Measurements from ENCODE around the gene PSMD6.

PSMD6 gene

DNA sequence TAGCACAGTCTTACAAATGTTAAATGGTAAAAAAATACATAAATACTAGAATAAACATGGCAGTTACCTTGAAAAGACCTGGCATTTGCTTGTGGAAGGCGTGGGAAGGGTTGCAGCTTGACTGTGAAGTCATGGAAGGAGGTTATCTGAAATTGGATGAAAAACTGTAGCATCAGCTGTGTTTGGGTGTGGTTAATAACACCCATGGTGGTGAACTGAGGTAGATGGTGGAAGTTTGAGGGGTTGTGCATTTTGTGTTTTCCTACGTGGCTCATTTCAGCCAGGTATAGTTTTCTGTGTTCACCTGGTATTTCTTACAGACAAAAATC, 46.5 kb downstream of the PSMD6 start:
- no peak for DNase-seq (ENCODE audit: low read depth in 3 of 3)

DNA sequence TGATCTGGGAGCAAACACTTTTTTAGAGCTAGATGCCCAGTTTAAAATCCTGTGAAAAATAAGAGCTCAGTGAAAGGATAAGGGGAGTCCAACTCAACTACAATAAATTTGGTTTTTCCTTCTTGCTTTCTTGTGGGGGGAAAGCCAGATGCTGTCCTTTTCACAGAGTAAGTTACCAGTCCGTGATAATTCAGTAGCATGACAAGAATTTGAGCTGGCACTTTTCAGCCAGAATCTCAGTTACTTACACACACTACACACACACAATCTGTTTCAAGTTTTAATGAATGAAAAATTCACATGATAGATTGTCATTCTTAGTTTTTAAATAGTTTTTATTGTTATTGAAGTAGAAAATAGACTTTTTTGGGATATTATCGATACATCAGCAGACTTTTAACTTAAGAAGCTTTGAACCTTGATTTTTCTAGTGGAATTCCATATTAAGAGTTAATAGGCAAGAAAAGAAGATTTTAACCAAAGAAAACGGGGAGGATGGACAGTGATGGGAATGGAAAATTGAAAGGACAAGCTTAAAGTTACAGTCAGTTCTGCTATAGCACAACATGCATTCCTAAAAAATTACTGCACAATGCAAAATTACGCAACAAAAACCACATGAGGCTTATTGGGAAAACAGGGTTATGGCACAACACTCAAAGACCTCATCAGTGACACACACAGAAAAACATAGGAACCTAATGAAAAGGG, 47.0 kb downstream of the PSMD6 start:
- no peak for DNase-seq (ENCODE audit: low read depth in 3 of 3)

DNA sequence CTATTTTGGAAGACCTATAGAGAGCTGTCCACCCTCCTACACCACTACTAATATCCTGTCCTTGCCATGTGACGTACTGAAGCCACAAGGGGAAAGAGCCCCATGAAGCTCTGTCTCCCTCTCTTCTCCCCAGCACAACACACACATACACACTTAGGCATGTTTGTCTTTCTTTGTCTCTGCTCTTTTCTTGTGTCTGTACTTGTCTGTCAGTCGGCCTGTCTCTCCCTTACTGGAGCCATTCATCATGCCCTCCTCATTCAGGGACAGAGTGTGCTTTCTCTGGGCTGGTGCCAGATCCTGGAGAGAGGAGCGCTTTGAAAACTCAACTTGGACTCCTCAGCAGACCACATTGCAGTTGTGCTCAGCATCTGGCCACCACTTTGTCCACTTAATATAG, 47.6 kb downstream of the PSMD6 start:
- DNase-seq (ENCODE audit: low read depth in 3 of 3) = no peak

DNA sequence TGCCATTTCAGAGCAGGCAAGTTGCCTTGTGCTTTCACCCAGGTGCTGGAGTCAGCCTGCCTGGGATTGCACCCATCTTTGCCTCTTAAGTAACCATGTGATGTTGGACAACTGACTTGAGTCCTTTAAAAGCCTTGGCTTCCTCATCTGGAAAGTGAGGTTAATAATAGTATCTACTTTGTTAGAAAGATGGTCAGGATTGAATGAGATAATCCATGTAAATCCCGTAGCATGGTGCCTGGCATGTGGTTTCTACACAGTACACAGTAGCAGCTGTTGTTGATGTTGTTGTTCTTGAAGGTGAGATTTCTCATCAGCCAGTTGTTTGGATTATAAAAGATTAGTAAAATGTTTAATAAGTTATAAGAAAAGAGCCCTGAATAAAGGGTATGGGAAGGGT, 48.8 kb downstream of the PSMD6 start:
- DNase-seq (ENCODE audit: low read depth in 3 of 3) = no peak

DNA sequence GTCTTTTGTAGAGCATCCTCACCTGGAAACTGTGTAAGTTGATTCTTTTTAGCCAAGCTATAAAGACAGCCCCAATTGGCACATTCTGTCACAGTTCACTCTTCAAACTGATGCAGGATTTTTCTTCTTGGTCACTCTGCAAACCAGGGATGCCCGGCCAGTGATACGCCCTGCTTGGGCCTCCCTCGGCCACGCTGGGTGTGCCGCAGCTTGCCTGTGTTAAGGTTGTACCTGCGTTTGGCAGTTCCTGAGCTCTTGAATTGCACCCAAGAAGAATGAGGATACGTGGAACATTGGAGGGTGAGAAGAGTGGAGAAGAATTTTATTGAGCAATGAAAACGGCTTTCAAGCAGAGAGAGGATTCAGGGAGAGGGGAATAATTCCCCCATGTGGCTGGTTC, 49.9 kb downstream of the PSMD6 start:
- no peak for DNase-seq (ENCODE audit: low read depth in 3 of 3)

DNA sequence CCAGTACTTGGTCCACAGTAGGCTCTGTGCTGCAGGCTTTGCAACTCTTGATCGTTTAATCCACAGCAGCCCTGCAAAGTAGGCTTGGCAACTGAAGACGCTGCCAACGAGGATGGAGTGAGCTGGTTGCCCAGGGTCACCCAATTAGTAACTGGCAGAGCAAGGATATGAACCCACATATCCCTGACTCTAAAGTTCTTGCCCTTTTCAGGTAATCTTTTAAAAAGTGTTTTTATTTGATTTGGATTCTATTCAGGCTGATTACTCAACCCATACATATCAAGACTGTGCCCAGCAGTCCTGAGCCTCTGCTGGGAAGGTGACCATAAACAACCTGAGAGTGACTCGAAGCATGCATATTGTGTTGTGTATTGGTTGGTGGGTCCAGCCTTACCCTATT, 50.3 kb downstream of the PSMD6 start:
- no peak for DNase-seq (ENCODE audit: low read depth in 3 of 3)

DNA sequence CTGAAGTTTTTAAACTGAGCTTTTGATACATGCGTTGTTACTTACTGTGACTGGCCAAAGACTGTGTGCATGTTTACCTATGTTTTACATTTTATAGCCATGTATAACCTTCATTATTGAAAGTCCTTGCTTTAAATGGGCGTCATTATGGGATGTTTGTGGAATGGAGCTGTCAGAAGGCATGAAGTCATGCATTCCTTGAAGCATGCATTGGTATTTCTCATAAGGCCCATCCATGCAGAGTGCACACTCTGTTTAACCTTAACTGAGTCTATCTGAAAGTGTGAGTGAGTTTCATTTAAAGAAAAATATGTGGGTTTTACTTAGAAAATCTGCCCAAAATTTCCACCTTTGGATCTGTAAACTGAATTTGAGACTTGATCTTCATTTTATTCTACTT, 51.1 kb downstream of the PSMD6 start:
- DNase-seq (ENCODE audit: low read depth in 3 of 3) = no peak

DNA sequence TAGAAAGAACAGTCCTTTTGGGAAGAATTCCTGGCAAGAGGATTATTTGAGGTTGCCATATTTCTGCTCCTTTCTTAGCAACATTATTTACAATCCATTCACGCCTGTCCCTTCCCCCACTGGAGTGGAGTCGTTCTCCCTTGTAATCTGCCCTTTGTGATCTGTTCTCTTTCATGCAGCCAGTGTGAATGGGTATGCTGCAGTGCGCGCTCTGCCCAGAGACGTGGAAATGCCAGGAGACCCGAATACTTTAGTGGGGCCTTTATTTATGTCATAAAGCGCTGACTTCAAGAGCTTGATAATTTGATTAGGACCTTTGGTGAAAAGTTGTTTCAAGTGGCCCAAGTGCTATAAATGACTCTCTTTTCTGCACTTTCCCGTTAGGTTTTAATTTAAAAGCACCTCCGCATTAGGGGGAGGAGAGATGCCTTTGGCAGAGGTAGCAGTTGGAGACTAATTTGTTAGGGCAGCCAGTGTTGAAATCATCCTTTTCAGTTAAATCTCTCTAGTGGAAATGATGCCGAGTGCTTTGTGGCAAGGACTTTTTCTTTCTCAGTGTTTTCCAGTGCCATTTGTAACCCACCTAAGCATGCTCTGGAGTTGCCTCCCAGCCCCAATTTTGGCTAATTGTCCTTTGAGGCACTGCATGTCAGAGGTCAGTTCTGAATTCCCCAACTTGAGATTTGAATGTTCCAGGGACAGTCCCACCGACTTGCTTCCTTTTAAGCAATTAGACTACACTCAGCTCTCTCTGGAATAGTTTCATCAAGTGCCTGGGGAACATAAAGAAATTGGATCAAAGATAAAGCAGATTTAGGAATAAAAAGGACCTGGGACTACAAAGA, 52.4 kb downstream of the PSMD6 start:
- DNase-seq (ENCODE audit: low read depth in 3 of 3) = no peak

DNA sequence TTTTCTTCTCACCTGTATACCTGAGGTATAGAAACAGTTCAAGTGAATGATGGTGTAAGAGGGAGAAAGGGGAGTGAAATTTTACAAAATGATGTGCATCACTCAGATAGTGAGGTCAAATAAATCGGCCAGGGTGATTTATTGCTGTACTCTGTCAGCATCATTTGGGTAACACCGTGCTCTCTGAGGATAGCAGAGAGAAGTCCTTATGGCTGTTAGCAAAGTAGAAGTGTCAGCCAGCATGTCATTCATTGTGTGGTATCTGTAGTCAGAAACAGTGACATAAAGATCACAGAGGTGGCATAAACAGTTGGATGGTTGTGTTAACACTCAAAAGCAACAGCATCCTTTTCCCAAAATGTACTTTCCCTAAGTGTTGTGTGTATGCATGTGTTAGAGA, 53.4 kb downstream of the PSMD6 start:
- DNase-seq (ENCODE audit: low read depth in 3 of 3) = no peak

DNA sequence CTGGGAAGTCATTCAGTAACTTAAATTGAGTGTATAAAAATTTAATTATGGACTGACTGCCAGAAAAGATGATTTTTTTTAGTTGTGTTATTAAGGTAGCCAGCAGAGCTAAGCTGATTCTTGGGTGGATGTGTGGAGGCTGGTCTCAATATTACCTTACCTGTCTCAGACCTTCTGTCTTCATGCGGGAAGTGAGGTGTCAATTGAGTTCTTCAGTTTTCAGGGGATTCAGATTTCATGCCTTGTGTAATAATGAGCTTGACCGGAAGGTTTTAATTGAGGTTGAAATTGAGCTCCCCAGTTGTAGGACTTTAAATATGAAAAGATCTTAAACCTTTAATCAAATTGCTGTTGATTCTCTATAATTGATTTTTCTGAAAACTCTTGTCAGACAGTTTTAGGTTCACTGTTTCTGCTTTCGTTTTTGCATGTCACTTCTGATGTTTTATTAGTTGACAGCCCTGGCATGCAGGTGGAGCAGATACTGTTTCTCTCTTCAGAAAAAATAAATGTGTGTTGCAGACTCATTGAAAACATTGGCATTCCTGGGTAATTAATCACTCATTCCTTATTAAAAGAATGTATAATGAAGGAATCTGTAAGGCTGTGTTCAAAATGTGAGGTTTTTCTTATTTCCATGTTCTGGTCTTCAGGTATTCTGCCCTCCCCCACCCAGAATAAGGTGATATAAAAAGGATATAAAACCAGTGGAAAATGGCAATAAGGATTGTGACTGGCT, 54.5 kb downstream of the PSMD6 start:
- DNase-seq (ENCODE audit: low read depth in 3 of 3) = no peak

DNA sequence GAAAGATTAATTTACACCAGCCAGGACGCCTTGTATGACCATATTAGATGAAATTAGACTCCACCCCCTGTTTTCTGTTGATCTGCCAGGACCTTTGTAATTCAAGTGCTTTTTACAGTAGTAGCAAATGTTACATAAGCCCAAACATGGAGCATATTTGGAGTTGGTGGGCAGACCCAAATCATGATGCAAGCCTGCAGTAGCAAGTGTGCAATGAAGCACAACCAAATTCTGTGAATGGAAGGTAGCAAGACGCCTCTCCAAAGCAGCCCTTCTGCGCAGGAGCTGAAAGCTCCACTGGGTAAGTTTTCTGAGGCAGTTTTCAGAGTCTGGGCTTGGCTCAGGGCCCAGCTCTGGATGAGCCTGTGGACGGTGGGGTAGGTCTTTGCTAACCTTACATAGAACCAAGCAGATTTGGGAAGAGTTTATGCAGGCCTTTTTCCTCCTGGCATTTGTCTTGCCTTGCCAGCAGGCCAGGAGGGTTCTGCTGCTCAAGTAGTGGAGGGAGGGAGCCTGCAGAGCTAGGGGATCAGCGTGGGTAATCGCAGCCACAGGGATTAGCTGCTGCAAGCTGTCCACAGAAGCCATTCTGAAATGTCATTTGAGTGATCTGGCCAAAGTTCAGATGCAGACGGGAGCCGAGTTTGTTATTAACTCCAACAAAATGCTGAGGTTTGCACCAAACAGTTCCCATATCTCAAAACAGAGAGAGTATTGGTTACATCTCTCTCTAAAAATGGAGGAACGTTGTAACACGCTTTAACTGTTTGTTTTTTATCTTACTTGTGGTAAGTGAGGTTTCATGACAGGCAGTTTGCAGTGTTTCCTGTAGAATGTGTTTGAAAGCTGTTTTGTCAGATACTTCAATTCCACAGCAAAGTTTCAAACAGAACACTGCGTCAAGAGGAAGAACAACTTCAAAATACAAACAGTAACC, 55.4 kb downstream of the PSMD6 start:
- no peak for DNase-seq (ENCODE audit: low read depth in 3 of 3)

DNA sequence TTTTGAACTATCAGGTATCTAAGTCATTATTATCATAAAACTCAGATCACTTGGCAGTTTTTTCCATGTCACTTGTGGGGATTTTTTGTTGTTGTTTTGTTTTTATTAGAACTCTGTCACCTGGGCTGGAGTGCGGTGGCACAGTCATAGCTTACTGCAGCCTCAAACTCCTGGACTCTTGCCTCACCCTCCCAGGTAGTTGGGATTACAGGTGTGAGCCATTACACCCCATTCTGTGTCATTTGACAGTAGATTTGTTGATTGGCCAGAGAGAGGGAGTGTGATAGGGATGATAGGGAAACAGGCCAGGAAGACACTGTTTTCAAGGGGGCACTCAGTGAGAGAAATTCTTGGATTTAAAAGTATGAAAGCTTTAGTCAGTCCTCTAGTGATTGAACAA, 56.4 kb downstream of the PSMD6 start:
- DNase-seq (ENCODE audit: low read depth in 3 of 3) = no peak

DNA sequence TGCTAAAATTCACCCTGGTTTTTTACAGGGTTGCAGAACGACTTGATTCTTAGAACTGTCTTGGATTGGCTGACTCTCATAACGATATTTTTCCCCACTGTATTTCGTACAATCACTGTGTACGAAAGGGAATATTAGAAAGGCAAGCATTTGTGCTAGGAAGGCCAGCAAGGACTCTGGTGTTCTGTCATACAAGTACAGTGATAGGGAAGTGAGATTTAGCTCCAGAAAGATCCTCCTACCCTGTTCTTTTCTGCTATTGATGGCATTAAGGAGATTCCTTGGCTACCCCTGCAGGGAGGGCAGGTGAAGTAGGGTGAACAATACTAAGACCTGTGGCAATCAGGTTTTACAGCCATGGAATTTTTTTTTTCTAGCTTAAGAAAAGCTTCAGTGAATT, 57.3 kb downstream of the PSMD6 start:
- DNase-seq (ENCODE audit: low read depth in 3 of 3) = no peak

DNA sequence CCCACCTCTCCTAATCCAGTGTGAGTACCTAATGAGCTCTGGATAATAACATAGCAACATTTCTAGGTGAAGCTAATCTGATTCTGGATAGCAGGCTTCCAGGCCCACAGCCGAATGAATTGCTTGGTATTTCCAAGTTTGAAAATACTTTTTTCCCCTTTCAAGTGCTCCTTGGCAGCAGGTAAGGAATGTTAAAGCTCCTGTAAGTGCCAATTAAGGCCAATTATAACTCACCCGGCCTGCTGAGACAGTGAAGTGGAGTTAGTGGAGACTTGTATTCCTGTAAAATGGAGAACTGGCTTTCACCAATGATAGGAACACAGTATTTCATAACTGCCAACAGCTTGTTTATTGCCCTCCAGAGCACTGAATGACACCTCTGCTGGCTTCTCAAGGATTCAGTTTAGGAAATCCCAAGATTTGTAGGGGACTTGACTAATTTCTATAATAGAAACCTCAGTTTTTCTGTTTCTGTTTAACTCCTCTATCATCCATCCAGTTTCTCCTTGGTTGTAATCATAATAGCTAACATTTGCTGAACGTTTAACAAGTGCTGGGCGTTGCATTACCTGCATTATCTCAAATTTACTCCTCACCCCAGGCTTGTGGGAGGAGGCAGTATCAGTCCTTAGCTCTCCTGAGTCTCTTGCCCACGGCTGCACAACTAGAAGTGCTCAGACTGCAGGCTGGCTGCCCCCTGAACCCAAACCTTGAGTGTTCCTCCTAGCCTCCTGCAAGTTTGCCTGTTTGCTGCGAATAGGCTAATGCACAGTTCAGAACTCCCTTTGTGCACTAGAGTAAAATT, 58.4 kb downstream of the PSMD6 start:
- DNase-seq (ENCODE audit: low read depth in 3 of 3) = no peak

DNA sequence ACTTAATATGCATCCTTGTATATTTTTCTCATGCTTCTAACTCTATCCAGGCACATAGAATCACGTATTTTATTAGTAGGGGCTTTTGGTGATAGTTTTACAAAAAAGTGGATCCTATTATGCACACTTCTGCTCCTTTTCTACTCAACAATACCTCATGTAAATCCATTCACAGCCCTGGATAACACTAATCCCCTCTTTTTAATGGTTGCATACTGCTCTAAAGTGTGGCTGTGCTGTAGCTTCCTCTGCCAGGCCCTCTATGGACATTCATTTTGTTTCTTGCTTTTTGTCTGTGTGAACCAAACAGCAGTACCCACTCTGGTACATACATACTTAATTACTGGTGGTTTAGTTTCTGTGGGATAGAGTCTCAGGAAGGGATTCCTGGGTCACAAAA, 59.8 kb downstream of the PSMD6 start:
- DNase-seq (ENCODE audit: low read depth in 3 of 3) = no peak

DNA sequence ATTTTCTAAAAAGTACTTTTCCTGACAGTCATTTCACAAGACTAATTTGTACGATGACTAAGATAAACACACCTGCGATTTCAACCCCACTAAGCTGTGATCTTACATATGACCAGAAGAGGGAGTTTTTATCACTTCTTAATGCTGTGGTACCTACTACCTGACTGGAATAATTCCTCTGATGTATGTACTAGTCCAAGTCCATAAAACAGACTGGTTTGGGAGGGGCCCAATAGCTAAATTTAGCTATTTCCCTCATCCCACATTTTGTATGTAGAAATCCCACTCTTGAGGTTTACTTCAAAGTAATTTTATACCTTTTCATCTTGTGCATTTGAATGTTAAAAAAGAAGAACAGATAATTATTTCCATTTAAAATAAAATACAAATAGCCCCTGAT, 61.4 kb downstream of the PSMD6 start:
- no peak for DNase-seq (ENCODE audit: low read depth in 3 of 3)

All from stimulated activated CD4-positive, alpha-beta T cell treated with anti-CD3 and anti-CD28 coated beads, TNF-alpha, amount 100 ng/mL, for 24 hours (primary cell).